CD14-positive monocyte (primary cell): Measurements from ENCODE around the gene CDK5RAP2. TPM values are rescaled to one million over a fixed set of nuclear protein-coding genes. Genes with fewer than 3 reads are reported as not detected.

Experiments
- DNase-seq, 3 donors: peaks; one replicate each; pipeline ENCODE4 v3.0.0-alpha.2; 2011 to 2022
- H2AFZ ChIP-seq: 2 replicates; pipeline ENCODE4 v1.6.0; 2012; ENCODE audit warnings: mild to moderate bottlenecking, low read depth, low read length, inconsistent platforms; ENCODE audit not compliant: insufficient read depth, poor library complexity, severe bottlenecking
- H3K27ac ChIP-seq, 2 donors: 1 replicate in 1 of 2; 2 replicates in 1 of 2; pipeline ENCODE4 v1.5.1; 2012 to 2013; ENCODE audit warnings: low read length in 2 of 2, control low read depth in 1 of 2, inconsistent platforms in 1 of 2, low read depth in 1 of 2, mild to moderate bottlenecking in 1 of 2
- H3K27me3 ChIP-seq, 2 donors: one replicate each; pipeline versions ENCODE4 v1.6.0 to v1.6.1; 2011 to 2013; ENCODE audit warnings: low read length in 2 of 2; ENCODE audit not compliant: control insufficient read depth in 2 of 2, insufficient read depth in 2 of 2
- H3K36me3 ChIP-seq, 2 donors: replicated peaks in 1 of 2; 1 replicate in 1 of 2; 2 replicates in 1 of 2; pipeline versions ENCODE4 v1.5.1 to v1.6.1; 2012 to 2013; ENCODE audit warnings: low read length in 2 of 2, control low read depth in 1 of 2, inconsistent platforms in 1 of 2, mild to moderate bottlenecking in 1 of 2; ENCODE audit not compliant: insufficient read depth in 2 of 2, control insufficient read depth in 1 of 2
- H3K4me1 ChIP-seq, 2 donors: 1 replicate in 1 of 2; 2 replicates in 1 of 2; pipeline versions ENCODE4 v1.5.1 to v1.6.1; 2012 to 2013; ENCODE audit warnings: low read length in 2 of 2, control low read depth in 1 of 2, inconsistent platforms in 1 of 2, mild to moderate bottlenecking in 1 of 2, moderate library complexity in 1 of 2; ENCODE audit not compliant: insufficient read depth in 2 of 2, control insufficient read depth in 1 of 2
- H3K4me2 ChIP-seq: replicated peaks from 2 replicates; pipeline ENCODE3; 2012; ENCODE audit warnings: low read length, moderate library complexity, mild to moderate bottlenecking; ENCODE audit not compliant: poor library complexity, severe bottlenecking; ENCODE audit errors: extremely low read depth
- H3K4me3 ChIP-seq, 3 experiments: fragments of 200-600 bp in 1 of 3; sonication (generic) in 1 of 3; replicated peaks in 1 of 3; 1 replicate in 2 of 3; 2 replicates in 1 of 3; pipeline ENCODE4 v1.5.1; 2011 to 2013; ENCODE audit warnings: low read length in 3 of 3, mild to moderate bottlenecking in 3 of 3, control low read depth in 2 of 3, low read depth in 2 of 3, inconsistent platforms in 1 of 3, moderate library complexity in 1 of 3
- H3K79me2 ChIP-seq: 2 replicates; pipeline ENCODE4 v1.6.0; 2012; ENCODE audit warnings: mild to moderate bottlenecking, control low read depth, inconsistent platforms, low read length, moderate library complexity; ENCODE audit not compliant: insufficient read depth
- H3K9ac ChIP-seq: 2 replicates; pipeline ENCODE4 v1.6.0; 2017; ENCODE audit warnings: low read length, mild to moderate bottlenecking; ENCODE audit not compliant: insufficient read depth, poor library complexity, severe bottlenecking
- H3K9me3 ChIP-seq, 2 donors: replicated peaks in 1 of 2; 1 replicate in 1 of 2; 2 replicates in 1 of 2; pipeline versions ENCODE4 v1.5.1 to v1.6.1; 2012 to 2013; ENCODE audit warnings: low read length in 2 of 2, control low read depth in 1 of 2; ENCODE audit not compliant: control insufficient read depth in 1 of 2, insufficient read depth in 1 of 2
- H4K20me1 ChIP-seq: 2 replicates; pipeline ENCODE4 v1.6.0; 2012; ENCODE audit warnings: mild to moderate bottlenecking, low read length, control low read depth, moderate library complexity; ENCODE audit not compliant: insufficient read depth
- H3K27ac Mint-ChIP-seq, 7 donors: one replicate each; pipeline ENCODE4 v1.8.0; 2020; ENCODE audit warnings: mild to moderate bottlenecking in 7 of 7, mixed read lengths in 7 of 7, moderate library complexity in 6 of 7, inconsistent platforms in 2 of 7
- H3K27me3 Mint-ChIP-seq, 3 donors: one replicate each; pipeline ENCODE4 v1.8.0; 2021 to 2022; ENCODE audit warnings: low read depth in 3 of 3, mild to moderate bottlenecking in 3 of 3, mixed read lengths in 3 of 3, moderate library complexity in 3 of 3, inconsistent platforms in 1 of 3
- H3K36me3 Mint-ChIP-seq, 2 donors: one replicate each; pipeline ENCODE4 v1.8.0; 2020; ENCODE audit warnings: mixed read lengths in 2 of 2, inconsistent platforms in 1 of 2, mild to moderate bottlenecking in 1 of 2
- H3K4me1 Mint-ChIP-seq: one replicate; pipeline ENCODE4 v1.8.0; 2020; ENCODE audit warnings: mild to moderate bottlenecking, mixed read lengths
- H3K4me3 Mint-ChIP-seq, 2 donors: one replicate each; pipeline ENCODE4 v1.8.0; 2020; ENCODE audit warnings: mild to moderate bottlenecking in 2 of 2, mixed read lengths in 2 of 2, moderate library complexity in 1 of 2
- H3K9me3 Mint-ChIP-seq, 7 donors: one replicate each; pipeline ENCODE4 v1.8.0; 2020 to 2022; ENCODE audit warnings: mixed read lengths in 7 of 7, mild to moderate bottlenecking in 6 of 7, moderate library complexity in 6 of 7, inconsistent platforms in 2 of 7
- CTCF ChIP-seq: fragments of 200-600 bp; IDR thresholded peaks from one replicate; pipeline ENCODE4 v1.8.0; 2022; ENCODE audit warnings: antibody characterized with exemption, mild to moderate bottlenecking
- WGBS: methylation state at CpG from one replicate; pipeline ENCODE4 v1.1.5; 2013; ENCODE audit warnings: missing lambda C conversion rate; ENCODE audit not compliant: insufficient coverage; 5-methylcytosine and 5-hydroxymethylcytosine counted together
- intact Hi-C, 2 donors: fragments of 100-400 bp; cut with micrococcal nuclease; formaldehyde crosslinking; loops; one replicate each; pipeline versions ENCODE4 v1.15.0 to v1.15.1; 2023
- polyA plus RNA-seq, 3 donors: library from polyadenylated mRNA; depleted of rRNA in 1 of 3; unstranded in 2 of 3; stranded (reverse) in 1 of 3; fragments of 300-500 nt in 2 of 3; fragments of >200 nt in 1 of 3; fragmentation: Illumina TruSeq in 2 of 3; gene quantifications; 1 replicate in 2 of 3; 2 replicates in 1 of 3; pipeline ENCODE4 v1.2.3, GENCODE V29; 2012 to 2021

Gene CDK5RAP2
- polyA plus RNA-seq, 3 donors = 2.0 to 13.7 (median 6.1) TPM

GRCh38 chr9:120534266-120534665 lies 45.7 kb downstream of the CDK5RAP2 start:
- Mint-ChIP-seq H3K9me3 (no peaks in the 10 kb centered on the region), H3K36me3 (peaks cover 76 to 83% of the 10 kb centered on the region in 2 donors), H3K27me3 (no peaks in the 10 kb centered on the region), H3K4me3 (no peak overlapping the region), H3K4me1 (peaks cover 5% of the 10 kb centered on the region), H3K27ac (no peak overlapping the region)
- 100% methylated on average over 2 of the region's 2 CpGs for WGBS
- no peak overlapping the region for H3K9ac ChIP-seq
- H3K9me3 ChIP-seq = no peaks in the 10 kb centered on the region
- H3K4me2 ChIP-seq = no peak overlapping the region
- H4K20me1 ChIP-seq = no peaks in the 10 kb centered on the region
- peaks cover 62 to 96% of the 10 kb centered on the region in 2 donors for H3K36me3 ChIP-seq
- H3K27me3 ChIP-seq = no peaks in the 10 kb centered on the region
- no peak overlapping the region for H3K27ac ChIP-seq
- no peak for DNase-seq
- H3K4me1 ChIP-seq = no peaks in the 10 kb centered on the region
- TF ChIP-seq CTCF = no peak
- intact Hi-C loops = no loop called here
- no peak overlapping the region for H2AFZ ChIP-seq
- no peak overlapping the region for H3K4me3 ChIP-seq
- no peaks in the 10 kb centered on the region for H3K79me2 ChIP-seq

- H3K4me2 ChIP-seq = no peak overlapping the region
- H3K36me3 Mint-ChIP-seq = peaks cover 77 to 83% of the 10 kb centered on the region in 2 donors
- no peak for DNase-seq
- H3K4me1 ChIP-seq = no peaks in the 10 kb centered on the region
- H3K9me3 ChIP-seq = no peaks in the 10 kb centered on the region
- H3K27me3 Mint-ChIP-seq = no peaks in the 10 kb centered on the region
- H3K36me3 ChIP-seq = peaks cover 66 to 97% of the 10 kb centered on the region in 2 donors
- no peaks in the 10 kb centered on the region for H4K20me1 ChIP-seq
- H3K27ac Mint-ChIP-seq = peak overlapping the region in 1 of 7 donors; percentile 21
- H3K27me3 ChIP-seq = no peaks in the 10 kb centered on the region
- H3K4me3 Mint-ChIP-seq = no peak overlapping the region
- peak overlapping the region in 1 of 2 donors; percentile 26 for H3K27ac ChIP-seq
- intact Hi-C loops = no loop called here
- H3K4me1 Mint-ChIP-seq = peaks cover 5% of the 10 kb centered on the region
- H3K9ac ChIP-seq = no peak overlapping the region
- no peaks in the 10 kb centered on the region for H3K79me2 ChIP-seq
- H3K9me3 Mint-ChIP-seq = no peaks in the 10 kb centered on the region
- no peak for TF ChIP-seq CTCF
- 97% methylated on average over 7 of the region's 10 CpGs for WGBS
- H2AFZ ChIP-seq = no peak overlapping the region
- H3K4me3 ChIP-seq = no peak overlapping the region
Measured at GRCh38 chr9:120532891-120533290, 47.1 kb downstream of the CDK5RAP2 start.
